GM18519 (cell line): ENCODE data around the gene FCMR.

Experiments
- ATAC-seq: cut with Tn5 transposase; IDR thresholded peaks from one replicate; pipeline ENCODE4 v1.9.1; 2021; ENCODE audit warnings: mild to moderate bottlenecking, moderate library complexity; ENCODE audit not compliant: unreplicated experiment, low FRiP score

The FCMR gene

GRCh38 chr1:206903687-206904086 lies 18.1 kb downstream of the FCMR start:
- ATAC-seq, result no peak

- no peak for ATAC-seq
These were observed 19.0 kb downstream of the FCMR start for GRCh38 chr1:206902702-206903101.

GRCh38 chr1:206901944-206902343 lies 19.8 kb downstream of the FCMR start:
- ATAC-seq, result no peak

GRCh38 chr1:206900149-206900548 lies 21.6 kb downstream of the FCMR start:
- no peak for ATAC-seq

- no peak for ATAC-seq
These were observed 22.0 kb downstream of the FCMR start for GRCh38 chr1:206899717-206900116.

GRCh38 chr1:206898915-206899431 lies 22.8 kb downstream of the FCMR start:
- ATAC-seq, result no peak

GRCh38 chr1:206898089-206898914 lies 23.4 kb downstream of the FCMR start:
- no peak for ATAC-seq

- ATAC-seq, result no peak
These were observed 24.6 kb downstream of the FCMR start, which contains the start of gene IL24 for GRCh38 chr1:206897175-206897574. IL24 (plus strand) TSS chr1:206897443; CDS start chr1:206897833, 390 bp downstream.

GRCh38 chr1:206896261-206896660 lies 25.5 kb downstream of the FCMR start:
- ATAC-seq, result no peak

- no peak for ATAC-seq
These were observed 25.9 kb downstream of the FCMR start for GRCh38 chr1:206895837-206896242.

GRCh38 chr1:206895325-206895724 lies 26.4 kb downstream of the FCMR start:
- ATAC-seq, result no peak

- ATAC-seq, result no peak
These were observed 28.4 kb downstream of the FCMR start for GRCh38 chr1:206893380-206893779.

GRCh38 chr1:206892351-206892984 lies 29.3 kb downstream of the FCMR start:
- ATAC-seq, result no peak

- no peak for ATAC-seq
These were observed 30.3 kb downstream of the FCMR start for GRCh38 chr1:206891412-206891811.

GRCh38 chr1:206890125-206891060 lies 31.3 kb downstream of the FCMR start:
- no peak for ATAC-seq

- ATAC-seq, result no peak
These were observed 34.0 kb downstream of the FCMR start for GRCh38 chr1:206887701-206888100.

- no peak for ATAC-seq
These were observed 34.9 kb downstream of the FCMR start for GRCh38 chr1:206886831-206887230.

- ATAC-seq, result no peak
These were observed 36.2 kb downstream of the FCMR start for GRCh38 chr1:206885341-206886060.

GRCh38 chr1:206883876-206884275 lies 37.9 kb downstream of the FCMR start:
- no peak for ATAC-seq

- ATAC-seq, result no peak
These were observed 38.6 kb downstream of the FCMR start for GRCh38 chr1:206883160-206883559.
